CD14-positive monocyte (primary cell): ENCODE measurements around the gene ANKRD40. TPM values are rescaled to one million over a fixed set of nuclear protein-coding genes. Genes with fewer than 3 reads are reported as not detected.
A peak's percentile ranks its signal among the peaks of the same experiment; 100 is the strongest.

ENCODE experiments used
- DNase-seq, 3 donors: peaks; one replicate each; pipeline ENCODE4 v3.0.0-alpha.2; 2011 to 2022
- H2AFZ ChIP-seq: 2 replicates; pipeline ENCODE4 v1.6.0; 2012; ENCODE audit warnings: mild to moderate bottlenecking, low read depth, low read length, inconsistent platforms; ENCODE audit not compliant: insufficient read depth, poor library complexity, severe bottlenecking
- H3K27ac ChIP-seq, 2 donors: 1 replicate in 1 of 2; 2 replicates in 1 of 2; pipeline ENCODE4 v1.5.1; 2012 to 2013; ENCODE audit warnings: low read length in 2 of 2, control low read depth in 1 of 2, inconsistent platforms in 1 of 2, low read depth in 1 of 2, mild to moderate bottlenecking in 1 of 2
- H3K27me3 ChIP-seq, 2 donors: one replicate each; pipeline versions ENCODE4 v1.6.0 to v1.6.1; 2011 to 2013; ENCODE audit warnings: low read length in 2 of 2; ENCODE audit not compliant: control insufficient read depth in 2 of 2, insufficient read depth in 2 of 2
- H3K36me3 ChIP-seq, 2 donors: replicated peaks in 1 of 2; 1 replicate in 1 of 2; 2 replicates in 1 of 2; pipeline versions ENCODE4 v1.5.1 to v1.6.1; 2012 to 2013; ENCODE audit warnings: low read length in 2 of 2, control low read depth in 1 of 2, inconsistent platforms in 1 of 2, mild to moderate bottlenecking in 1 of 2; ENCODE audit not compliant: insufficient read depth in 2 of 2, control insufficient read depth in 1 of 2
- H3K4me1 ChIP-seq, 2 donors: 1 replicate in 1 of 2; 2 replicates in 1 of 2; pipeline versions ENCODE4 v1.5.1 to v1.6.1; 2012 to 2013; ENCODE audit warnings: low read length in 2 of 2, control low read depth in 1 of 2, inconsistent platforms in 1 of 2, mild to moderate bottlenecking in 1 of 2, moderate library complexity in 1 of 2; ENCODE audit not compliant: insufficient read depth in 2 of 2, control insufficient read depth in 1 of 2
- H3K4me2 ChIP-seq: replicated peaks from 2 replicates; pipeline ENCODE3; 2012; ENCODE audit warnings: low read length, moderate library complexity, mild to moderate bottlenecking; ENCODE audit not compliant: poor library complexity, severe bottlenecking; ENCODE audit errors: extremely low read depth
- H3K4me3 ChIP-seq, 3 experiments: fragments of 200-600 bp in 1 of 3; sonication (generic) in 1 of 3; replicated peaks in 1 of 3; 1 replicate in 2 of 3; 2 replicates in 1 of 3; pipeline ENCODE4 v1.5.1; 2011 to 2013; ENCODE audit warnings: low read length in 3 of 3, mild to moderate bottlenecking in 3 of 3, control low read depth in 2 of 3, low read depth in 2 of 3, inconsistent platforms in 1 of 3, moderate library complexity in 1 of 3
- H3K79me2 ChIP-seq: 2 replicates; pipeline ENCODE4 v1.6.0; 2012; ENCODE audit warnings: mild to moderate bottlenecking, control low read depth, inconsistent platforms, low read length, moderate library complexity; ENCODE audit not compliant: insufficient read depth
- H3K9ac ChIP-seq: 2 replicates; pipeline ENCODE4 v1.6.0; 2017; ENCODE audit warnings: low read length, mild to moderate bottlenecking; ENCODE audit not compliant: insufficient read depth, poor library complexity, severe bottlenecking
- H3K9me3 ChIP-seq, 2 donors: replicated peaks in 1 of 2; 1 replicate in 1 of 2; 2 replicates in 1 of 2; pipeline versions ENCODE4 v1.5.1 to v1.6.1; 2012 to 2013; ENCODE audit warnings: low read length in 2 of 2, control low read depth in 1 of 2; ENCODE audit not compliant: control insufficient read depth in 1 of 2, insufficient read depth in 1 of 2
- H4K20me1 ChIP-seq: 2 replicates; pipeline ENCODE4 v1.6.0; 2012; ENCODE audit warnings: mild to moderate bottlenecking, low read length, control low read depth, moderate library complexity; ENCODE audit not compliant: insufficient read depth
- H3K27ac Mint-ChIP-seq, 7 donors: one replicate each; pipeline ENCODE4 v1.8.0; 2020; ENCODE audit warnings: mild to moderate bottlenecking in 7 of 7, mixed read lengths in 7 of 7, moderate library complexity in 6 of 7, inconsistent platforms in 2 of 7
- H3K27me3 Mint-ChIP-seq, 3 donors: one replicate each; pipeline ENCODE4 v1.8.0; 2021 to 2022; ENCODE audit warnings: low read depth in 3 of 3, mild to moderate bottlenecking in 3 of 3, mixed read lengths in 3 of 3, moderate library complexity in 3 of 3, inconsistent platforms in 1 of 3
- H3K36me3 Mint-ChIP-seq, 2 donors: one replicate each; pipeline ENCODE4 v1.8.0; 2020; ENCODE audit warnings: mixed read lengths in 2 of 2, inconsistent platforms in 1 of 2, mild to moderate bottlenecking in 1 of 2
- H3K4me1 Mint-ChIP-seq: one replicate; pipeline ENCODE4 v1.8.0; 2020; ENCODE audit warnings: mild to moderate bottlenecking, mixed read lengths
- H3K4me3 Mint-ChIP-seq, 2 donors: one replicate each; pipeline ENCODE4 v1.8.0; 2020; ENCODE audit warnings: mild to moderate bottlenecking in 2 of 2, mixed read lengths in 2 of 2, moderate library complexity in 1 of 2
- H3K9me3 Mint-ChIP-seq, 7 donors: one replicate each; pipeline ENCODE4 v1.8.0; 2020 to 2022; ENCODE audit warnings: mixed read lengths in 7 of 7, mild to moderate bottlenecking in 6 of 7, moderate library complexity in 6 of 7, inconsistent platforms in 2 of 7
- CTCF ChIP-seq: fragments of 200-600 bp; IDR thresholded peaks from one replicate; pipeline ENCODE4 v1.8.0; 2022; ENCODE audit warnings: antibody characterized with exemption, mild to moderate bottlenecking
- WGBS: methylation state at CpG from one replicate; pipeline ENCODE4 v1.1.5; 2013; ENCODE audit warnings: missing lambda C conversion rate; ENCODE audit not compliant: insufficient coverage; 5-methylcytosine and 5-hydroxymethylcytosine counted together
- intact Hi-C, 2 donors: fragments of 100-400 bp; cut with micrococcal nuclease; formaldehyde crosslinking; loops; one replicate each; pipeline versions ENCODE4 v1.15.0 to v1.15.1; 2023
- polyA plus RNA-seq, 3 donors: library from polyadenylated mRNA; depleted of rRNA in 1 of 3; unstranded in 2 of 3; stranded (reverse) in 1 of 3; fragments of 300-500 nt in 2 of 3; fragments of >200 nt in 1 of 3; fragmentation: Illumina TruSeq in 2 of 3; gene quantifications; 1 replicate in 2 of 3; 2 replicates in 1 of 3; pipeline ENCODE4 v1.2.3, GENCODE V29; 2012 to 2021

The ANKRD40 gene
- polyA plus RNA-seq, 3 donors = 3.4 to 21.8 (median 3.4) TPM

GRCh38 chr17:50735287-50735686 lies 27.6 kb upstream of the ANKRD40 start:
- H3K4me1 Mint-ChIP-seq = peaks cover 12% of the 10 kb centered on the region
- no CpG with 5 or more reads among the region's 3 CpGs for WGBS
- H3K27ac Mint-ChIP-seq = peak overlapping the region in 3 of 7 donors; percentile 44 to 71 (median 63)
- no peak overlapping the region for H3K9ac ChIP-seq
- H3K27me3 ChIP-seq = no peaks in the 10 kb centered on the region
- no peaks in the 10 kb centered on the region for H3K4me1 ChIP-seq
- H3K79me2 ChIP-seq = peaks cover 100% of the 10 kb centered on the region
- H3K4me3 ChIP-seq = no peak overlapping the region
- H3K36me3 Mint-ChIP-seq = peaks cover 23 to 45% of the 10 kb centered on the region in 2 donors
- TF ChIP-seq CTCF = no peak
- intact Hi-C loops = no loop called here
- no peak overlapping the region for H3K27ac ChIP-seq
- no peak for DNase-seq
- peaks cover 100% of the 10 kb centered on the region for H4K20me1 ChIP-seq
- no peaks in the 10 kb centered on the region for H3K9me3 ChIP-seq
- H3K4me3 Mint-ChIP-seq = no peak overlapping the region
- no peaks in the 10 kb centered on the region for H3K9me3 Mint-ChIP-seq
- H3K36me3 ChIP-seq = peaks cover 31 to 36% of the 10 kb centered on the region in 2 donors
- no peak overlapping the region for H2AFZ ChIP-seq
- H3K27me3 Mint-ChIP-seq = no peaks in the 10 kb centered on the region
- H3K4me2 ChIP-seq = no peak overlapping the region

- peak overlapping the region in 1 of 2 donors; percentile 51 for H3K27ac ChIP-seq
- H3K79me2 ChIP-seq = peaks cover 100% of the 10 kb centered on the region
- no peaks in the 10 kb centered on the region for H3K9me3 ChIP-seq
- WGBS = 82% methylated on average over 3 of the region's 7 CpGs
- no peaks in the 10 kb centered on the region for H3K4me1 ChIP-seq
- H3K27ac Mint-ChIP-seq = peak overlapping the region in 6 of 7 donors; percentile 14 to 59 (median 45)
- H2AFZ ChIP-seq = no peak overlapping the region
- H3K4me2 ChIP-seq = no peak overlapping the region
- no peaks in the 10 kb centered on the region for H3K27me3 Mint-ChIP-seq
- H3K36me3 Mint-ChIP-seq = peaks cover 5 to 18% of the 10 kb centered on the region in 2 donors
- H3K4me1 Mint-ChIP-seq = peaks cover 21% of the 10 kb centered on the region
- H3K36me3 ChIP-seq = peaks cover 0 to 1% of the 10 kb centered on the region in 2 donors
- H3K4me3 ChIP-seq = no peak overlapping the region
- intact Hi-C loops = no loop called here
- no peak overlapping the region for H3K9ac ChIP-seq
- peaks cover 100% of the 10 kb centered on the region for H4K20me1 ChIP-seq
- no peaks in the 10 kb centered on the region for H3K27me3 ChIP-seq
- H3K9me3 Mint-ChIP-seq = no peaks in the 10 kb centered on the region
- DNase-seq = no peak
- H3K4me3 Mint-ChIP-seq = no peak overlapping the region
- TF ChIP-seq CTCF = no peak
Observed at GRCh38 chr17:50731575-50732460, 24.1 kb upstream of the ANKRD40 start.
